ENCODE data around the gene YES1.

GRCh38 chr18:805755-806110, 6.3 kb downstream of the YES1 start:
- TF ChIP-seq CTCF (IDR thresholded peaks at IDR 0.05; ENCODE audit: insufficient read depth, low read length) (no peak), POLR2AphosphoS5 (IDR thresholded peaks at IDR 0.05; ENCODE audit: low read depth) (no peak), SPI1 (IDR thresholded peaks at IDR 0.05; ENCODE audit: borderline replicate concordance, low read depth) (peak; percentile 33; the same call in 1 of the 2 replicates), REST (IDR thresholded peaks at IDR 0.05; ENCODE audit: insufficient replicate concordance, low read depth) (no peak)
